Testis (tissue), 3 donors: Measurements from ENCODE around the gene PLCH2. TPM values are rescaled to one million over a fixed set of nuclear protein-coding genes. Genes with fewer than 3 reads are reported as not detected.

Experiments used
- DNase-seq: peaks from one replicate; pipeline ENCODE4 v3.0.0-alpha.2; 2019
- H3K27ac ChIP-seq, 2 donors: fragments of 200-600 bp; sonication (generic); one replicate each; pipeline ENCODE4 v1.5.1; 2019
- H3K27me3 ChIP-seq: fragments of 200-600 bp; sonication (generic); one replicate; pipeline ENCODE4 v1.5.1; 2019
- H3K36me3 ChIP-seq: fragments of 200-600 bp; sonication (generic); one replicate; pipeline ENCODE4 v1.5.1; 2017; ENCODE audit warnings: low read depth; ENCODE audit errors: missing control alignments
- H3K4me1 ChIP-seq: fragments of 200-600 bp; sonication (generic); one replicate; pipeline ENCODE4 v1.5.1; 2019
- H3K4me3 ChIP-seq, 2 donors: fragments of 200-600 bp; sonication (generic); one replicate each; pipeline ENCODE4 v1.5.1; 2017 to 2019
- H3K9me3 ChIP-seq: fragments of 200-600 bp; sonication (generic); one replicate; pipeline ENCODE4 v1.5.1; 2017
- CTCF ChIP-seq, 3 experiments: fragments of 450-650 bp in 2 of 3; fragments of 200-600 bp in 1 of 3; sonication (generic) in 1 of 3; IDR thresholded peaks; one replicate each; pipeline ENCODE4 v1.5.1; 2016 to 2019; ENCODE audit warnings: antibody characterized with exemption in 3 of 3, mild to moderate bottlenecking in 2 of 3, moderate library complexity in 1 of 3
- POLR2A ChIP-seq: fragments of 450-650 bp; IDR thresholded peaks from one replicate; pipeline ENCODE4 v1.6.1; 2017; ENCODE audit warnings: antibody characterized with exemption, mild to moderate bottlenecking, moderate library complexity
- WGBS, 2 donors: methylation state at CpG; one replicate each; pipeline ENCODE4 v1.1.5; 2018; 5-methylcytosine and 5-hydroxymethylcytosine counted together
- intact Hi-C: fragments of 100-400 bp; cut with DNase I; formaldehyde crosslinking; loops from one replicate; pipeline ENCODE4 v1.15.1; 2023; ENCODE audit warnings: low total_unique reads
- polyA plus RNA-seq: library from polyadenylated mRNA; stranded (reverse); fragments of 350-450 nt; fragmentation: Illumina TruSeq; extraction: RNeasy Lipid Tissue Mini Kit (QIAGEN cat#74804); gene quantifications from one replicate; pipeline ENCODE4 v1.2.3, GENCODE V29; 2014; ENCODE audit warnings: low read depth, low replicate concordance; ENCODE audit not compliant: insufficient read depth
- total RNA-seq, 2 donors: library from RNA; depleted of rRNA; stranded (reverse); fragments of >200 nt; gene quantifications; one replicate each; pipeline ENCODE4 v1.2.3, GENCODE V29; 2016

Gene PLCH2
- total and polyA plus RNA-seq, 3 donors from 2014 or later, result 2.7 to 6.5 (median 5.7) TPM

DNA sequence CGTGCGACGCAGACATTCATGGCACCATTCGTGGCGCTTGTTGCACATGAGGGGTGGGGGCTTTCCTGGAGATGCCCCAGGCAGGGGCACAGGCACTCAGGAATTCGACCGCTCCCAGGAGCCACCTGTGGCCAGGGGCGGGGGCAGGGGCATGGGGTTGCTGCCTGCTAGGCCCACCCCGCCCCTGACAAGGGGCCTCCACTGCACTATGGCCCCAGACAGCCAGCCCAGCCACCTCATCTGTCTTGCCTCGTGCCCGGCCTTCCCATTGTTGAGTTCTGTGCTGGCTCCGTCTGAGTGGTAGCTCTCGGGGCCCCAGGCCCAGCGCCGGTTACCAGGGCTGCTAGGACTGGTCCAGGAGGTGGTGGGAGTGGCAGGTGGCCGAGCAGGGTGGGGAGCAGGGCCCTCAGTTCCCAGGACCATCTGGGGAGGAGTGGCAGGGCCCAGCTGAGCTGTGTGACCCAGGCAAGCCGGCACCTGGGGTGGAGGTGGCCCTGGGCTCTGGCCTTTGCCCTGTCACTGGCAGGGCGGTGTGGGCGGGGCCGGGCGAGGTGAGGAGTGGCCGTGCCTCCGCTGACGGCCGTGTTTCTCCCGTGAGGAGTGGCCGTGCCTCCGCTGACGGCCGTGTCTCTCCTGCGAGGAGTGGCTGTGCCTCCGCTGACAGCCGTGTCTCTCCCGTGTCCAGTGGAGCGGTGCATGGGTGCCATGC is 1.9 kb downstream of the PLCH2 start:
- no peaks in the 10 kb centered on the region for H3K36me3 ChIP-seq
- intact Hi-C loops, result no loop called here

DNA sequence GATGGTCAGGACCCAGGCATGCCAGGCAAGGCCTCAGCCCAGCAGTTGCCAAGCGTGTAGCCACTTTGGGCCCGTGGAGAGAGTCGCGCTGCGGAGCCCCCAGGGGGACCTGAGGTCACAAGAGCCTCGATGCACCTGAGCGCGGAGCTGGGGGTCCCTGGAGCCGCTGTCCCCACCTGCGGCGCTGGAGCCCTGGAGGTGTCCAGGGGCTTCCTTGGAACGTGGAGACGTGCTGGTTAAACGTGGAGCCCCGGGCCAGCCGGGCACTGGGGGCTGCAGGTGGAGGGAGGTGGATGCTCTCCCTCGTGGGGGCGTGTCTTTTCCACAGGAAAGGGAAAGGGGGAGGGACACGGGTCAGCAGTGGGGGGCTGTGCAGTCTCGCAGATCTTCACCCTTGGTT is 3.1 kb downstream of the PLCH2 start:
- Histone ChIP-seq H3K27me3 (no peaks in the 10 kb centered on the region), H3K27ac (no peak overlapping the region), H3K36me3 (no peaks in the 10 kb centered on the region), H3K9me3 (no peaks in the 10 kb centered on the region), H3K4me1 (peaks cover 19% of the 10 kb centered on the region), H3K4me3 (no peak overlapping the region)
- intact Hi-C loops, result no loop called here
- no peak for DNase-seq
- no peak for TF ChIP-seq POLR2A
- no peak for TF ChIP-seq CTCF (IDR thresholded peaks at IDR 0.05)
- WGBS, 2 donors, result 84 to 88% methylated on average over 12 to 20 of the region's 20 CpGs

More for the DNA sequence above, 1.9 kb downstream of the PLCH2 start:
- 88 to 91% methylated on average over 9 to 35 of the region's 35 CpGs for WGBS, 2 donors
- no peak for TF ChIP-seq CTCF (IDR thresholded peaks at IDR 0.05)
- no peak for TF ChIP-seq POLR2A
- Histone ChIP-seq H3K4me1 (peaks cover 30% of the 10 kb centered on the region), H3K9me3 (no peaks in the 10 kb centered on the region), H3K27me3 (no peaks in the 10 kb centered on the region), H3K4me3 (no peak overlapping the region), H3K27ac (no peak overlapping the region)
- no peak for DNase-seq

DNA sequence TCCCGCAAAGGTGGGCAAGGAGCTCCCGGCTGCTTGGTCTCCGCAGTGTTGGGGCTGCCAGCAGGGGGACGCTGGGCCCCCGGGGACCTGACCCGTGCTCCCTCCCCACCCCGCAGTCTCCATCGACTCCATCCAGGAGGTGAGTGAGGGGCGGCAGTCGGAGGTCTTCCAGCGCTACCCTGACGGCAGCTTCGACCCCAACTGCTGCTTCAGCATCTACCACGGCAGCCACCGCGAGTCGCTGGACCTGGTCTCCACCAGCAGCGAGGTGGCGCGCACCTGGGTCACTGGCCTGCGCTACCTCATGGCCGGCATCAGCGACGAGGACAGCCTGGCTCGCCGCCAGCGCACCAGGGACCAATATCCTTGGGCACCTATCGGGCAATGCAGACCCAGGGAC is 3.5 kb downstream of the PLCH2 start:
- no peak for DNase-seq
- H3K36me3 ChIP-seq, result no peaks in the 10 kb centered on the region
- H3K4me3 ChIP-seq, result no peak overlapping the region
- 91% methylated on average over 19 to 27 of the region's 28 CpGs for WGBS, 2 donors
- H3K4me1 ChIP-seq, result peaks cover 15% of the 10 kb centered on the region
- TF ChIP-seq CTCF (IDR thresholded peaks at IDR 0.05), result no peak
- TF ChIP-seq POLR2A, result no peak
- H3K27me3 ChIP-seq, result no peaks in the 10 kb centered on the region
- no peak overlapping the region for H3K27ac ChIP-seq
- no peaks in the 10 kb centered on the region for H3K9me3 ChIP-seq
- intact Hi-C loops, result no loop called here

- Histone ChIP-seq H3K4me1 (peaks cover 9% of the 10 kb centered on the region), H3K27me3 (no peaks in the 10 kb centered on the region), H3K27ac (no peak overlapping the region), H3K4me3 (no peak overlapping the region), H3K9me3 (no peaks in the 10 kb centered on the region), H3K36me3 (no peaks in the 10 kb centered on the region)
- intact Hi-C loops, result no loop called here
- no peak for TF ChIP-seq POLR2A
- TF ChIP-seq CTCF (IDR thresholded peaks at IDR 0.05), result no peak
- DNase-seq, result no peak
- WGBS, 2 donors, result 89 to 92% methylated on average over 8 to 17 of the region's 18 CpGs
Measured at GRCh38 chr1:2480236-2480985, 4.3 kb downstream of the PLCH2 start.
